ENCODE results near the gene MEOX1.

The MEOX1 gene

GRCh38 chr17:43655693-43656255, 5.9 kb downstream of the MEOX1 start:
- DNase-seq: no peak

GRCh38 chr17:43652124-43652480, 9.6 kb downstream of the MEOX1 start:
- no peak for ATAC-seq
- DNase-seq: no peak

More at GRCh38 chr17:43655693-43656255, 5.9 kb downstream of the MEOX1 start:
- no peak for ATAC-seq

DNA sequence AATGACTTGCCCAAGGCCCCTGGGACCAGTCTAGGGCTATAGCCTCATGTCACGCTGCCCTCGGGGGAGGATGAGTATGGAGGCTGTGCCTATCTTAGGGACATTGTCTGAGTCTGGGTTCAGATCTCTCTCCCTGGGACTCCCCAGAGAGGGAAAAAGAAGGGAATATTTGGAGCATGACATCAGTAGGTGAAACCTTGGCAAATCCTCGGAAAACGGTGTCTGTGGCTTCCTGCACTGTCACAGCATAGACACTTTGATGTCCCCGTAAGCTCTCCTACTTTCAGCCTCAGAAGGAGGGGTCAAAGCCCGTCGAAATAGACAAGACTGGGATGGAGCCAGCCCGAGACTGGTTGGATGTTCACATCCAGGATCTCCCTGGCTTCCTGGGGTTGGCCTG, 11.3 kb downstream of the MEOX1 start:
- ATAC-seq (no peak), DNase-seq (no peak)

GRCh38 chr17:43648916-43649315, 12.8 kb downstream of the MEOX1 start:
- ATAC-seq: no peak
- DNase-seq: no peak

- ATAC-seq (peak; percentile 47), DNase-seq (peak; percentile 19)
Observed at GRCh38 chr17:43645765-43646481, 15.8 kb downstream of the MEOX1 start.

- DNase-seq: no peak
- no peak for ATAC-seq
Observed at GRCh38 chr17:43645450-43645764, 16.3 kb downstream of the MEOX1 start.

GRCh38 chr17:43644081-43644480, 17.6 kb downstream of the MEOX1 start:
- ATAC-seq: no peak
- DNase-seq: no peak

DNA sequence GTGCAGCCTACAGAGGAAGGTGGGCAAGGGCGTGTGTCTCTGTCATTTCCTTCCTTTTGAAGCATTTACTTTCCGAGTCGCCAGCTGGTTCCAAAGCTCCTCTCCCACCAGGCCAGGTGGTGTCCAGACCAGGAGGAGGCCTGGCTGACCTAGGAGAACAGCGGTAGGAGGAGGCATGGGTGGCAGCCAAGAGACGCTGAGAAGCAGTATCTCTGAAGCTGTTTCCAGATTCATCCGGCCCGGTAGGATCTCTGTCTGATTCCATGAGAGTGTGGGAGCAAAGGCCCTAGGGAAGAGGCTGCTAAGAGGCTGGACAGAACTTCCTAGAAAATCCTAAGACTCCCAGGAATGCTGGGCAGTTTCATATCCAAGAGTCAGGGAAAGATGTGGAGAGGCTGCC, 20.3 kb downstream of the MEOX1 start:
- DNase-seq (no peak), ATAC-seq (no peak)

DNA sequence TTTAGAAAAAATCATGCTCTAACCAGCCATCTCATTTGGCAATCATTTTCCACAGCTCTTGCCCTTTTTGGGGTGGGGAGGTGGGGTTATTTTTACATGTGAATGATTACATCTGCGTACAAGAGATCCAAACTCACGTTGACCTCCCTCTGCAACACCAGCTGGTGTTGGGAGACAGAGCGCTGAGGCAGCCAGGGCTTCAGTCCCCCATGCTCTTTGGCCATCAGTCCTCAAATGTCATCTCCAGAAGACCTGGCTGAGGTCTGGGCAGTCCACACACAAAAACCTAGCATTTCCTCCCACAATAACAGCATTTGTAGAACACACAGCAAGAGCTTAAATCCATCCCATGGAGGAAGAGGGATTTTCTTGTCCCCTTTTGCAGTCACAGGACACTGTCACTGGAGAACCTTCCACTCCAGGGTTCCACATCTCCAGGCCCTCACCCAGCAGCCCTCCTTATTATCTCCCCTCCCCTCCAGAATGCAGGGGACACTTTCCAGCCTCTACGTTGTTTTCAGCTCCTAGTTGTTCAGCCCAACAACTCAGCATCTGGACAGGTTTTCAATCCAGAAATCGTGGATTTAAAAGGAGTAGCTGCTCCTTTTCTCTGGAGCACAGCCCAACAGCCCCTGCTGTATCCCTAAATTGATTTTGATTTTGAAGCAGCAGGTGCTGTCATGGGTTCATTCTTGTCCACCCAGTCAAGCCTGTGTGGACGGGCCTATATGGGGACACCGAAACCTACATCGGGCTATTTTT, 21.1 kb downstream of the MEOX1 start:
- ATAC-seq: no peak

GRCh38 chr17:43637563-43638323, 24.0 kb downstream of the MEOX1 start:
- ATAC-seq: no peak
- DNase-seq: no peak

More for the DNA sequence above, 21.1 kb downstream of the MEOX1 start:
- no peak for DNase-seq

- ATAC-seq (no peak), DNase-seq (no peak)
Observed at GRCh38 chr17:43636426-43636825, 25.3 kb downstream of the MEOX1 start.

GRCh38 chr17:43634591-43635125, 27.1 kb downstream of the MEOX1 start:
- DNase-seq (no peak), ATAC-seq (no peak)

- no peak for ATAC-seq
Observed at GRCh38 chr17:43632221-43632620, 29.5 kb downstream of the MEOX1 start.

DNA sequence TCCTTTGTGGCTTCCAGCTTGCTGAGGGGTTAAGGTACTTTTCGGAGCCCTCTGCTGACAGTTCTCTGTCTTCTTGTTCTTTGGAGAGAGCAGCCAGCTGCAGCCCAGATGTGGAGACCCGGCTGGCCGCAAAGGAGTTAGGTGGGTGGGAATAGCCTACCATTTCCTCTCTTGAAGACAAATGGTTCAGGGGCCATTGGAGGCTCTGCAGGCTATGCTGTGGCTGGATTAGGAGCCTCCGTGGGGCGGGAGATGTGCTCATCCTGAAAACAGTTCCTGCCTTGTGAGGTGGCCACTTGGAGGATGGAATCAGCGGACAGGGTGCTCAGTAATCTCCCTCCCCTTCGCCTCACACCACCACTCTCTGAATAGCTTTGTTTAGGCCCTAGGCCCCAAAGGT, 30.3 kb downstream of the MEOX1 start:
- DNase-seq (no peak), ATAC-seq (no peak)

More at GRCh38 chr17:43632221-43632620, 29.5 kb downstream of the MEOX1 start:
- DNase-seq: no peak

DNA sequence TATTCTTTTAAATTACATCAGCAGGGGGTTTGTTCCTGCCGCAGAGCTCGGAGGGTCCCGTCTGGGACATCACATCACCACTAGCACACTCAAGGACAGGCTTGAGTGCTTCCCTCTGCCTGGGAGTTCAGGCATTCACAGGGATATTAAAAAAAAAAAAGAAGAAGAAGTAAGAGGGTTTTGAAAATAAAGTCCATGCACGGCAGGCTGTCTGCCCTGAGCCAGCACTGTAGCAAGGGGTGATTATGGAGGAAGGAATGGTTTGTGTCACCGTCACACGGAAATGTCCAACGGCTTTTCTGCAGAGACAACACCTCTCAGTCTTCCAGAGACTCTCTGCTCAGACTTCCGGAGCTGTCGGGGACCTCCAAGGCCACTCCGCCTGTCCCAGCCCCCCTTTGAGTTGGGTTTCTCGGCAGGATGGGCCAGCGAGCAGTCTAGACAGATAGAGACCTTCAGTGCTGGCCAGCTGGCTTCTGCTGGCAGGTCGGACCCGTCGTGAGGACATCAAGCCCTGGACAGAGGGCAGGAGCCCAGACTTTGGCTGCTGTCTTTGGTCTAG, 33.6 kb downstream of the MEOX1 start:
- DNase-seq: no peak

DNA sequence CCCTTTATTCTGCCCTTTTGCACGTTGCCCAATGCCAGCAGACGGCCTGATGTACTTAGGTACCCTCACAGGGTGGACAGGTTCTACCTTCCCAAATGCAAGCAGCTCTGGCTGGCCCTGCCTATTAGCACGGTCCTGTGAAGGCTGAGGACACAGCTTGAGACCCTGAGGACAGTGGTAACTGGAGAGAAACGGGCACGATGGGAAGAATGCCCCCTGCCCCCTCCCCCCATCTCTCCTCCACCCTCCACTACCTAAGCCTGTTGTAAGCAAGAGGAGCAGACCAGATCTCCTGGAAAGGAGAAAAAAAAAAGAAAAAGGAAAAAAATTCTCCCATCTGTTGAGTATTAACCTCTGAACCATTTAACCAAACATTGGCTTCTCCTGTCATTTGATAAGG, 34.1 kb downstream of the MEOX1 start:
- no peak for DNase-seq
- ATAC-seq: no peak

More for the DNA sequence above, 33.6 kb downstream of the MEOX1 start:
- ATAC-seq: no peak

GRCh38 chr17:43626023-43626422, 35.7 kb downstream of the MEOX1 start:
- ATAC-seq (no peak), DNase-seq (no peak)

DNA sequence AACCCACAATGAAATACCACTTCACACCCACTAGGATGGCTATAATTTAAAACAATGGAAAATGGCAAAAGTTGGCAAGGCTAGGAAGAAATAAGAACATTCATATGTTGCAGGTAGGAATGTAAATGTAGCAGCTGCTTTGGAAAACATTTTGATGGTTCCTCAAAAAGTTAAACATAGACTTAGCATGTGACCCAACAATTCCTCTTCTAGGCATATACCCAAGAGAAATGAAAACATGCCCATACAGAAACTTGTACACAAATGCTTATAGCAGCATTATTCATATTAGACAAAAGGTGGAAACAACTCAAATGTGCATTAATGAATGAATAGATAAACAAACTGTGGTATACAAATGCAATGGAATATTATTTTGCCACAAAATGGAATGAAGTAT, 36.1 kb downstream of the MEOX1 start:
- DNase-seq: no peak
- no peak for ATAC-seq

GRCh38 chr17:43620581-43620980, 41.1 kb downstream of the MEOX1 start:
- DNase-seq: no peak
- ATAC-seq: no peak

DNA sequence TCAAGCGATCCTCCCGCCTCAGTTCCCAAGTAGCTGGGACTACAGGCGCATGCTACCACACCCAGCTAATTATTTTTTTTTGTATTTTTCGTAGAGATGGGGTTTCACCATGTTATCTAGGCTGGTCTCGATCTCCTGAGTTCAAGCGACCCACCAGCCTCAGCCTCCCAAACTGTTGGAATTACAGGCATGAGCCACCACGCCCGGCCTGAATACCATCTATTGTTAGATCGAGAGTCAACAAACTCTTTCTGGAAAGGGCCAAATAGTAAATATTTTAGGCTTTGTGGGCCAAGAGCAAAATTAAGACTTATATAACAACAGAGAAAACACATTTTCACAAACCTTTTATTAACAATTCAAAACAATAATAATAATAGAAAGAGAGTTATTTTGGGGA, 41.6 kb downstream of the MEOX1 start:
- DNase-seq: no peak
- ATAC-seq: no peak

- ATAC-seq: no peak
- DNase-seq: no peak
Observed at GRCh38 chr17:43619705-43620104, 42.0 kb downstream of the MEOX1 start.

GRCh38 chr17:43618276-43618675, 43.4 kb downstream of the MEOX1 start:
- DNase-seq (no peak), ATAC-seq (no peak)

All from stimulated activated naive CD8-positive, alpha-beta T cell treated with anti-CD3 and anti-CD28 coated beads, Interleukin-15, Interleukin-2, amounts not matched to agents 100 U/mL and 50 U/mL, for 24 hours (primary cell).